ENCODE measurements around the gene CADPS2.

GRCh38 chr7:122881324-122881723, 4.9 kb downstream of the CADPS2 start:
- TF ChIP-seq TAF1 (IDR thresholded peaks at IDR 0.05; ENCODE audit: borderline replicate concordance, low read depth, low read length), result no peak
- no peak for TF ChIP-seq TARDBP (IDR thresholded peaks at IDR 0.05; ENCODE audit: borderline replicate concordance)
- TF ChIP-seq POLR2AphosphoS5 (IDR thresholded peaks at IDR 0.05; ENCODE audit: low read length), result no peak
- TF ChIP-seq CEBPB (IDR thresholded peaks at IDR 0.05; ENCODE audit: borderline replicate concordance in 1 of 2, low read depth in 2 of 2, low read length in 2 of 2), result no peak
